Measurements from ENCODE around the gene DNM3. TPM values are rescaled to one million over a fixed set of nuclear protein-coding genes. Genes with fewer than 3 reads are reported as not detected.

DNM3 gene
- total and polyA plus RNA-seq, 2 experiments from 2014 or later, result 5.2 to 12.2 TPM

- TF ChIP-seq, protein P1, sequence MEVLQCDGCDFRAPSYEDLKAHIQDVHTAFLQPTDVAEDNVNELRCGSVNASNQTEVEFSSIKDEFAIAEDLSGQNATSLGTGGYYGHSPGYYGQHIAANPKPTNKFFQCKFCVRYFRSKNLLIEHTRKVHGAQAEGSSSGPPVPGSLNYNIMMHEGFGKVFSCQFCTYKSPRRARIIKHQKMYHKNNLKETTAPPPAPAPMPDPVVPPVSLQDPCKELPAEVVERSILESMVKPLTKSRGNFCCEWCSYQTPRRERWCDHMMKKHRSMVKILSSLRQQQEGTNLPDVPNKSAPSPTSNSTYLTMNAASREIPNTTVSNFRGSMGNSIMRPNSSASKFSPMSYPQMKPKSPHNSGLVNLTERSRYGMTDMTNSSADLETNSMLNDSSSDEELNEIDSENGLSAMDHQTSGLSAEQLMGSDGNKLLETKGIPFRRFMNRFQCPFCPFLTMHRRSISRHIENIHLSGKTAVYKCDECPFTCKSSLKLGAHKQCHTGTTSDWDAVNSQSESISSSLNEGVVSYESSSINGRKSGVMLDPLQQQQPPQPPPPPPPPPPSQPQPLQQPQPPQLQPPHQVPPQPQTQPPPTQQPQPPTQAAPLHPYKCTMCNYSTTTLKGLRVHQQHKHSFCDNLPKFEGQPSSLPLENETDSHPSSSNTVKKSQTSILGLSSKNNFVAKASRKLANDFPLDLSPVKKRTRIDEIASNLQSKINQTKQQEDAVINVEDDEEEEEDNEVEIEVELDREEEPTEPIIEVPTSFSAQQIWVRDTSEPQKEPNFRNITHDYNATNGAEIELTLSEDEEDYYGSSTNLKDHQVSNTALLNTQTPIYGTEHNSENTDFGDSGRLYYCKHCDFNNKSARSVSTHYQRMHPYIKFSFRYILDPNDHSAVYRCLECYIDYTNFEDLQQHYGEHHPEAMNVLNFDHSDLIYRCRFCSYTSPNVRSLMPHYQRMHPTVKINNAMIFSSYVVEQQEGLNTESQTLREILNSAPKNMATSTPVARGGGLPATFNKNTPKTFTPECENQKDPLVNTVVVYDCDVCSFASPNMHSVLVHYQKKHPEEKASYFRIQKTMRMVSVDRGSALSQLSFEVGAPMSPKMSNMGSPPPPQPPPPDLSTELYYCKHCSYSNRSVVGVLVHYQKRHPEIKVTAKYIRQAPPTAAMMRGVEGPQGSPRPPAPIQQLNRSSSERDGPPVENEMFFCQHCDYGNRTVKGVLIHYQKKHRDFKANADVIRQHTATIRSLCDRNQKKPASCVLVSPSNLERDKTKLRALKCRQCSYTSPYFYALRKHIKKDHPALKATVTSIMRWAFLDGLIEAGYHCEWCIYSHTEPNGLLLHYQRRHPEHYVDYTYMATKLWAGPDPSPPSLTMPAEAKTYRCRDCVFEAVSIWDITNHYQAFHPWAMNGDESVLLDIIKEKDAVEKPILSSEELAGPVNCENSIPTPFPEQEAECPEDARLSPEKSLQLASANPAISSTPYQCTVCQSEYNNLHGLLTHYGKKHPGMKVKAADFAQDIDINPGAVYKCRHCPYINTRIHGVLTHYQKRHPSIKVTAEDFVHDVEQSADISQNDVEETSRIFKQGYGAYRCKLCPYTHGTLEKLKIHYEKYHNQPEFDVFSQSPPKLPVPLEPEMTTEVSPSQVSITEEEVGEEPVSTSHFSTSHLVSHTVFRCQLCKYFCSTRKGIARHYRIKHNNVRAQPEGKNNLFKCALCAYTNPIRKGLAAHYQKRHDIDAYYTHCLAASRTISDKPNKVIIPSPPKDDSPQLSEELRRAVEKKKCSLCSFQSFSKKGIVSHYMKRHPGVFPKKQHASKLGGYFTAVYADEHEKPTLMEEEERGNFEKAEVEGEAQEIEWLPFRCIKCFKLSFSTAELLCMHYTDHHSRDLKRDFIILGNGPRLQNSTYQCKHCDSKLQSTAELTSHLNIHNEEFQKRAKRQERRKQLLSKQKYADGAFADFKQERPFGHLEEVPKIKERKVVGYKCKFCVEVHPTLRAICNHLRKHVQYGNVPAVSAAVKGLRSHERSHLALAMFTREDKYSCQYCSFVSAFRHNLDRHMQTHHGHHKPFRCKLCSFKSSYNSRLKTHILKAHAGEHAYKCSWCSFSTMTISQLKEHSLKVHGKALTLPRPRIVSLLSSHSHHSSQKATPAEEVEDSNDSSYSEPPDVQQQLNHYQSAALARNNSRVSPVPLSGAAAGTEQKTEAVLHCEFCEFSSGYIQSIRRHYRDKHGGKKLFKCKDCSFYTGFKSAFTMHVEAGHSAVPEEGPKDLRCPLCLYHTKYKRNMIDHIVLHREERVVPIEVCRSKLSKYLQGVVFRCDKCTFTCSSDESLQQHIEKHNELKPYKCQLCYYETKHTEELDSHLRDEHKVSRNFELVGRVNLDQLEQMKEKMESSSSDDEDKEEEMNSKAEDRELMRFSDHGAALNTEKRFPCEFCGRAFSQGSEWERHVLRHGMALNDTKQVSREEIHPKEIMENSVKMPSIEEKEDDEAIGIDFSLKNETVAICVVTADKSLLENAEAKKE (CRISPR knock-in tag; IDR thresholded peaks at IDR 0.05), result no peak
- TF ChIP-seq STAT1 (IDR thresholded peaks at IDR 0.05; ENCODE audit: unreplicated experiment) (no peak), CREB1 (CRISPR knock-in tag; IDR thresholded peaks at IDR 0.05; ENCODE audit: low read depth) (no peak), EZH2 (IDR thresholded peaks at IDR 0.05; ENCODE audit: low read depth, unreplicated experiment) (no peak), ZNF331 (CRISPR knock-in tag; IDR thresholded peaks at IDR 0.05; ENCODE audit: low read depth) (no peak), NANOG (IDR thresholded peaks at IDR 0.05; ENCODE audit: borderline replicate concordance) (no peak), POLR2AphosphoS5 (IDR thresholded peaks at IDR 0.05; ENCODE audit: low read depth) (no peak), ETS1 (IDR thresholded peaks at IDR 0.05) (no peak)
- TF ChIP-seq, protein P2, sequence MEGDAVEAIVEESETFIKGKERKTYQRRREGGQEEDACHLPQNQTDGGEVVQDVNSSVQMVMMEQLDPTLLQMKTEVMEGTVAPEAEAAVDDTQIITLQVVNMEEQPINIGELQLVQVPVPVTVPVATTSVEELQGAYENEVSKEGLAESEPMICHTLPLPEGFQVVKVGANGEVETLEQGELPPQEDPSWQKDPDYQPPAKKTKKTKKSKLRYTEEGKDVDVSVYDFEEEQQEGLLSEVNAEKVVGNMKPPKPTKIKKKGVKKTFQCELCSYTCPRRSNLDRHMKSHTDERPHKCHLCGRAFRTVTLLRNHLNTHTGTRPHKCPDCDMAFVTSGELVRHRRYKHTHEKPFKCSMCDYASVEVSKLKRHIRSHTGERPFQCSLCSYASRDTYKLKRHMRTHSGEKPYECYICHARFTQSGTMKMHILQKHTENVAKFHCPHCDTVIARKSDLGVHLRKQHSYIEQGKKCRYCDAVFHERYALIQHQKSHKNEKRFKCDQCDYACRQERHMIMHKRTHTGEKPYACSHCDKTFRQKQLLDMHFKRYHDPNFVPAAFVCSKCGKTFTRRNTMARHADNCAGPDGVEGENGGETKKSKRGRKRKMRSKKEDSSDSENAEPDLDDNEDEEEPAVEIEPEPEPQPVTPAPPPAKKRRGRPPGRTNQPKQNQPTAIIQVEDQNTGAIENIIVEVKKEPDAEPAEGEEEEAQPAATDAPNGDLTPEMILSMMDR (conservative IDR thresholded peaks at IDR 0.05; ENCODE audit: low read depth in 2 of 2), result no peak
Measured at GRCh38 chr1:172351346-172351745, 510.0 kb downstream of the DNM3 start (continued).
